GM21367 (cell line): Measurements from ENCODE around the gene HSD11B1.

Experiments used
- ATAC-seq: cut with Tn5 transposase; IDR thresholded peaks from one replicate; pipeline ENCODE4 v1.9.1; 2021; ENCODE audit not compliant: unreplicated experiment

HSD11B1 gene

GRCh38 chr1:209751627-209752231 is 47.1 kb downstream of the HSD11B1 start:
- peak; percentile 33 for ATAC-seq

DNA sequence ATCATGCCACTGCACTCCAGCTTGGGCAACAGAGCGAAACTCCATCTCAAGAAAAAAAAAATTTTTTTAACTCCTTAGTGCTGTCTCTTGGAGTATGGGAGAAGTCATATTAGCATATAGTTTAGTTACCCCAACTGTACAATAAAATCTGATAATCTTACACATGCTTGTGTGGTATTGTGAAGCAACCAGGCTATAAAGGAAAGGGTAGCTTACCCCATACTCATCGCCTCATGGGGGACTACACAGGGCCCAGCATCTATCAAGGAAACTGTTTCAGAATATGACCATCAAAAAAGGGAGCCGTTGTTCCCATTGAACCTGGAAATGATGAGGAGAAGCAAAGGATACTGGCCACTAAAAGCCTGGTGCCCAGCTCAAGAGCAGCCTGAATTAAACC is 48.2 kb downstream of the HSD11B1 start:
- no peak for ATAC-seq

- no peak for ATAC-seq
Measured at GRCh38 chr1:209755256-209755655, 50.6 kb downstream of the HSD11B1 start.

DNA sequence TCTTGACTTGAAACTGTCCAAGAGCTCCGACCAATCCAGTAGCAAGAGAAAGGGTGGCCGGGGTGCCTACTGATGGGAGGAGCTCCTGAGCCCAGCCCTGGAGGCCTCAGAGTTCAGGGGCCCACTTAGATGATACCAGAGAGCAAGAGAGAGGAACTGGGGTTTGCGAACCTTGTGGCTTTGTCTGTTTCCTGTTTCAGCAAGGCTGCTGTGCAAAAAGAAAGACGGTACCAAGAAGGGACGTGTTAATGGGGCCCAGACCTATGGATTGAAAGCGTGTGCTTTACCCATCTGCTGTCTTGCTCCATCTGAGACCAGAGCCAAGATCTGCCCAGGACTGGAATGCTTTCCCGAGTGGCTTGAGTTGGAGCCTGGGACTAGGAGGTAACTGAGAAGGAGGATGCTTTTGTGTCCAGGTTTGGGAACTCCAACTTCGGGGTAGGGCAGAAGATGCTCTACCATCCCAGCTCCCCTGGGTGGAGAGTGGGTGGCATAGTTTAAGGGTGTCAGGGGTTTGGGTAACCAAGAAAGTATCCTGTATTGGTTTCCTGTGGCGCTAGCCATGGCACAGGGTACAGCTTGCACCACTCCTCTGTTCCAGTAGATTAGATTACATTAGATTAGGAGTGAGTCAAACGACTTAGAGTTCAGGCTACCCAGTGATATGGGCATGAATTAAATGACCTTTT is 51.4 kb downstream of the HSD11B1 start, which contains the start of gene TRAF3IP3:
TRAF3IP3 (plus strand) TSS at position 128 of the 689 bp plus-strand sequence. CDS start 3,987 bp downstream, outside the sequence.
- ATAC-seq, result peak; percentile 77

- peak; percentile 33 for ATAC-seq
Measured at GRCh38 chr1:209756615-209757445, 52.2 kb downstream of the HSD11B1 start.

DNA sequence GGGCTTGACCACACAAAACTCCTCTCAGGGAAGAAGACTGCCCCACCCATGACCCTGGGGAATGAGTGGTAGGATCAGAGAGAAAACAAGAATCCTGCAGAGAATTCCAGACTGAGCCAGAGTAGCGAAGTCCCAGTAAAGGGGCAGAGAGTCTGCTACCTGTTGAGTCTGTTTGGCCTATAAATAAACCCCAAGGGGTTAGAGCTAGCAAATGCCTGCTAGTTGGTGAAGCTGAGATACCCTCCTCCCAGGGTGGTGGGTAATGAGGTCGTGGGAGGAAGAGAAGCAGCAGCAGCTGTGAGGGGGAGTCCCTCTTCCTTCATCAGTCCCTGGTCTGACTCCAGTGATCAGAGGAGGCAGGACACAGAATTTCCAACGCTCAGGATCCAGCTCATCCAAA is 53.8 kb downstream of the HSD11B1 start:
- no peak for ATAC-seq

- no peak for ATAC-seq
Measured at GRCh38 chr1:209759829-209760359, 55.2 kb downstream of the HSD11B1 start.

GRCh38 chr1:209761011-209761635 is 56.5 kb downstream of the HSD11B1 start:
- no peak for ATAC-seq

DNA sequence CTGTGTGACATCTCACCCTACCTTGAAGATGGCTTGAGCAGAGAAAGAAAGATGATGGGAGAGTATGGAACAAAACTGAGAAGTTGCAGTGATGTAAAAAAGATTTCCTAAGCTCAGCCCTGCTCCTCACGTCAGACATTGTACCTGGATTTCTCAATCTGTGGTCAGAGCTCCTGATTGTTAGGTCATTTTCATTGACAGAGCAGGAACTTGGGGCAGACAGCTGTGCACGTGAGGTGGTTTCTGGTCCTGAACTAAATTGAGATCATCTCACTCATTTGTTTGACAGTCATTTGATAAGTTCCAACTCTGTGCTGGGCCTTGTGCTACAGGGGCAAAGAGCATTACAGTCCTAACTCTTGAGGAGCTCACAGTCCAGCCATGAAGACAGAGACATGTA is 61.4 kb downstream of the HSD11B1 start:
- no peak for ATAC-seq

DNA sequence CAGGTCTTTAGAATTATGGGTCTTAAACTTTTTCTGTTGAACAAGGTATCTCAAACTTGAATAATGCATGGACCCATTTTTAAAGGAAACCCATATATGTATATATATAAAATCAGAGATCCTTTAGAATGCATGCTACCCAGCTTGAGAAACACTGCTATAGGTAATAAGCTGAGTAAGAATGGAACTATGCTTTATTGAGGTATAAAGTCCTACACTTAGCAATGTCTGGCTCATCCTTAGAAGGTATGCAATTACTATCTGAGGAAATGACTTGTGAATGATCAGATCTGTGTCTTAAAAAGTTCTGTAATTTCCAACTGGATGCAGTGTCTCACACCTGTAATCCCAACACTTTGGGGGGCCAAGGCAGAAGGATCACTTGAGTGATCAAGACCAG is 62.5 kb downstream of the HSD11B1 start:
- ATAC-seq, result no peak

GRCh38 chr1:209767706-209768105 is 63.1 kb downstream of the HSD11B1 start:
- ATAC-seq, result no peak

DNA sequence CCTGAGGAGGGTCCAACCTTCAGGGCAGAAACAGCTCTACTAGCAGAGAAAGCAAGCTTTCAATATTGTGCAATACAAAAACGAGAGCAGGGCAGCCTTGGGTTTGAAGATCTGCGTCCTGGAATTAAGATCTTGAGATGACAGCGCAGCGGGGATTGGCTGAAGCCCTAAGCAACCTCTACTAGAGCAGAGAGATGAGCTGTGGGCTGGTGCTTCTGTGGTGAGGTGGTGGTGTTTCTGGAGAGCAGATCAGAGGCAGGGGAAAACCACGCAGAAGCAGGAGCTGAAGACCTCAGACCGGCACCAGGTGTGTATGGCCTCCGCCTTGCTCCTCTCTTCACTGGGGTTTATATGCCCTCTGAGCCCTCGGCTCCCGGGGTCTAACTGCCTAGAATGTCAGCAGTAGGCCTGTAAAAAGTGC is 63.7 kb downstream of the HSD11B1 start:
- ATAC-seq, result peak; percentile 81

GRCh38 chr1:209769171-209769904 is 64.7 kb downstream of the HSD11B1 start:
- peak; percentile 75 for ATAC-seq

- ATAC-seq, result no peak
Measured at GRCh38 chr1:209769971-209770370, 65.3 kb downstream of the HSD11B1 start.

DNA sequence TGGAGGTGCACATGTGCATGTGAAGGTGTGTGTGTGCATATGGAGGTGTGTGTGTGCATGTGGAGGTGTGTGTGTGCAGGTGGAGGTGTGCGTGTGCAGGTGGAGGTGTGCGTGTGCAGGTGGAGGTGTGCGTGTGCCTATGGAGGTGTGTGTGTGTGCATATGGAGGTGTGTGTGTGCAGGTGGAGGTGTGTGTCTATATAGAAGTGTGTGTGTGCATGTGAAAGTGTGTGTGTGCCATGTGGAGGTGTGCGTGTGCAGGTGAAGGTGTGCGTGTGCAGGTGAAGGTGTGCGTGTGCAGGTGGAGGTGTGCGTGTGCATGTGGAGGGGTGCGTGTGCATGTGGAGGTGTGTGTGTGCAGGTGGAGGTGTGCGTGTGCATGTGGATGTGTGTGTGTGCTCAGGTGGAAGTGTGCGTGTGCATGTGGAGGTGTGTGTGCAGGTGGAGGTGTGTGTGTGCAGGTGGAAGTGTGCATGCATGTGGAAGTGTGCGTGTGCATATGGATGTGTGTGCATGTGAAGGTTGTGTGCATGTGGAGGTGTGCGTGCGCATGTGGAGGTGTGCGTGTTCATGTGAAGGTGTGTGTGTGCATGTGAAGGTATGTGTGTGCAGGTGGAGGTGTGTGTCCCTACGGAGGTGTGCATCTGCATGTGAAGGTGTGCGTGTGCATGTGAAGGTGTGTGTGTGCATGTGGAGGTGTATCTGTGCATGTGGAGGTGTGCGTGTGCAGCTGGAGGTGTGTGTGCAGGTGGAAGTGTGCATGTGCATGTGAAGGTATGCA is 66.2 kb downstream of the HSD11B1 start:
- ATAC-seq, result no peak

- ATAC-seq, result no peak
Measured at GRCh38 chr1:209772126-209772525, 67.5 kb downstream of the HSD11B1 start.

DNA sequence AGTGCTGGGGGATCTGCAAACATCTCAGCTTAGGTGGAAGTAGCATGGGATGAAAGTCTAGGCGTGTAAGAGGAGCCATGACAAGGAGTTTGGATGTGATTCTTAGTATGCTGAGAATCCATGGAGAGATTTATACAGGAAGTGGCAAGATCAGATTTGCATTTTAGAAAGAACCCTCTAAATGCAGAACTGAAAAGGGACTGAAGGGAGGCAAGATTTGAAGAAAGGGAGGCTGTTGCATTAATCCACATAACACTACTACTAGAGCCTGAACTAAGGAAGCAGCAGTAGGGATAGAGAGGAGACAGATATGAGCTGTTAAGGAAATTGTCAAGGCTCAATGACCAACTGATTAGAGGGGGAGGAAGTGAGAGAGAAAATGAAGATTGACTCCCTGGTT is 69.9 kb downstream of the HSD11B1 start:
- ATAC-seq, result peak; percentile 51

DNA sequence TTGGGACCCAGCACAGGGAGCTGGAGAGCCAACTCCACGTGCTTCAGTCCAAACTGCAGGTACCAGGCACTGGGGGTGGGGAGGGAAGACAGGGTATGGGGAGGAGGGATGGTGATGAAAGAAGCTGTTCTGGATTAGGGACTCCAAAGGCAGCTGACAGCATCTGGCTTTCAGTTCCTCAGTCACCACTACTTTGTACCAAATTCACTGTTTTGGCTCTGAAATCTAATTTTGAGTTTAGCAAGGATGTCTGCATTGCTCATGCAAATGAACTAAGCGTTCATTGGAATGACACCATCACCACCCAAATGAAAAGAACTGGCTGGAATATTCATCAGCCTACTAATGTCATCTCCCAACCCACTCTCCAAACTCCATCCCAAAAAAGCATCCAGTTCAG is 71.0 kb downstream of the HSD11B1 start:
- ATAC-seq, result no peak

DNA sequence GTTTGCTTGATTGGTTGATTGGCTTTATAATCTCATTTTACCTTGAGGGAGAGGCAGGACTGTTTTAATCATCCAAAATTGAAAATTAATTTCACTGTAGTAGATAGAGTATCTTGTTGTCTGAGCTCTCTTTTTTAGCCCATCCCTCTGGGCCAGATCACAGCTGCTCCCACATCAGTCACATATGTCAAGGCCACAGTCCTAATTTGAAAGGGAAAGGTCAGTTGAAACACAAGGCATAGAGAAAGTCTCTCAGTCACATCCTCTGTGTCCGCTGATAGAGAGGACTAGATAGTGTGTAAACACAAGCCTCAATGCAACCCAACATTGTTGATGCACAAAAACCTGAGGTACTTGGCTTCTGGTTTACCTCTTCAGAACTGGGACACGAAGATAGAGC is 72.9 kb downstream of the HSD11B1 start:
- no peak for ATAC-seq

GRCh38 chr1:209778102-209778501 is 73.5 kb downstream of the HSD11B1 start:
- ATAC-seq, result no peak
